ENCODE data around the gene USP28.
"Not testable (repeated sequence)": the region's sequence is repeated elsewhere in the genome, so short reads cannot be mapped to it uniquely, and the experiment has no call there.

USP28 gene

GRCh38 chr11:113875234-113876073 lies at the start of gene USP28:
Gene USP28 (minus strand): TSS chr11:113875572. CDS start chr11:113875501, 71 bp downstream.
- no peak for FAIRE-seq

- no peak for FAIRE-seq
Observed at GRCh38 chr11:113923572-113923971, 48.2 kb upstream of the USP28 start.

- FAIRE-seq: not testable (repeated sequence)
Observed at GRCh38 chr11:113911491-113911890, 36.1 kb upstream of the USP28 start.

- no peak for FAIRE-seq
Observed at GRCh38 chr11:113908098-113908497, 32.7 kb upstream of the USP28 start.

- no peak for FAIRE-seq
Observed at GRCh38 chr11:113907681-113908080, 32.3 kb upstream of the USP28 start.

GRCh38 chr11:113907152-113907551 lies 31.8 kb upstream of the USP28 start:
- no peak for FAIRE-seq

GRCh38 chr11:113906516-113906915 lies 31.1 kb upstream of the USP28 start:
- FAIRE-seq: no peak

GRCh38 chr11:113906038-113906437 lies 30.7 kb upstream of the USP28 start:
- FAIRE-seq: no peak

- FAIRE-seq: no peak
Observed at GRCh38 chr11:113904379-113905101, 29.2 kb upstream of the USP28 start, which contains the start of gene HTR3B. Gene HTR3B (plus strand): TSS chr11:113904796. CDS start chr11:113904934, 138 bp downstream.

GRCh38 chr11:113901141-113901540 lies 25.8 kb upstream of the USP28 start:
- no peak for FAIRE-seq

- no peak for FAIRE-seq
Observed at GRCh38 chr11:113896156-113896879, 20.9 kb upstream of the USP28 start.

GRCh38 chr11:113895367-113896155 lies 20.2 kb upstream of the USP28 start:
- no peak for FAIRE-seq

- no peak for FAIRE-seq
Observed at GRCh38 chr11:113894421-113894996, 19.1 kb upstream of the USP28 start.

GRCh38 chr11:113888848-113889247 lies 13.5 kb upstream of the USP28 start:
- no peak for FAIRE-seq

GRCh38 chr11:113885897-113886296 lies 10.5 kb upstream of the USP28 start:
- FAIRE-seq: no peak

- no peak for FAIRE-seq
Observed at GRCh38 chr11:113884361-113884836, 9.0 kb upstream of the USP28 start.

- no peak for FAIRE-seq
Observed at GRCh38 chr11:113881856-113882255, 6.5 kb upstream of the USP28 start.

- no peak for FAIRE-seq
Observed at GRCh38 chr11:113880971-113881370, 5.6 kb upstream of the USP28 start.

- not testable (repeated sequence) for FAIRE-seq
Observed at GRCh38 chr11:113879446-113879845, 4.1 kb upstream of the USP28 start.

- FAIRE-seq: no peak
Observed at GRCh38 chr11:113877670-113878055, 2.3 kb upstream of the USP28 start.

GRCh38 chr11:113876798-113877669 lies 1.7 kb upstream of the USP28 start:
- no peak for FAIRE-seq

Data from G401.6 (cell line).